ENCODE results near the gene UBAP1.

- TF ChIP-seq CTCF (IDR thresholded peaks at IDR 0.05) (no peak), POLR2A (IDR thresholded peaks at IDR 0.05) (no peak)
Measured at GRCh38 chr9:34254141-34254913, 75.5 kb downstream of the UBAP1 start.

Data from prostate gland (tissue), 2 donors.